Measurements from ENCODE around the gene NDRG3.

Gene NDRG3

GRCh38 chr20:36785308-36785707, 39.4 kb upstream of the NDRG3 start:
- H3K4me3 ChIP-seq (ENCODE audit: insufficient read length, low read depth), result no peak overlapping the region
- H3K27me3 ChIP-seq (ENCODE audit: insufficient read depth, insufficient read length), result no peaks in the 10 kb centered on the region
- H3K36me3 ChIP-seq (ENCODE audit: insufficient read depth, insufficient read length, low read length), result peaks cover 54% of the 10 kb centered on the region
- TF ChIP-seq YY1 (IDR thresholded peaks at IDR 0.05; ENCODE audit: insufficient read depth, insufficient read length) (no peak), ZNF274 (IDR thresholded peaks at IDR 0.05; ENCODE audit: low read depth, low read length) (no peak), SUZ12 (IDR thresholded peaks at IDR 0.05; ENCODE audit: extremely low read depth, insufficient read depth, insufficient read length) (no peak)
- no peaks in the 10 kb centered on the region for H3K4me1 ChIP-seq (ENCODE audit: insufficient read depth, insufficient read length)
- no peaks in the 10 kb centered on the region for H3K9me3 ChIP-seq (ENCODE audit: insufficient read depth, low read length)
- no peak for DNase-seq (ENCODE audit: low read depth, low spot score)
- H3K9ac ChIP-seq (ENCODE audit: insufficient read length, low read depth), result no peak overlapping the region

GRCh38 chr20:36784900-36785299, 39.0 kb upstream of the NDRG3 start:
- Histone ChIP-seq H3K4me3 (ENCODE audit: insufficient read length, low read depth) (no peak overlapping the region), H3K4me1 (ENCODE audit: insufficient read depth, insufficient read length) (no peaks in the 10 kb centered on the region), H3K27me3 (ENCODE audit: insufficient read depth, insufficient read length) (no peaks in the 10 kb centered on the region), H3K9ac (ENCODE audit: insufficient read length, low read depth) (no peak overlapping the region), H3K9me3 (ENCODE audit: insufficient read depth, low read length) (no peaks in the 10 kb centered on the region), H3K36me3 (ENCODE audit: insufficient read depth, insufficient read length, low read length) (peaks cover 54% of the 10 kb centered on the region)
- no peak for DNase-seq (ENCODE audit: low read depth, low spot score)
- TF ChIP-seq ZNF274 (IDR thresholded peaks at IDR 0.05; ENCODE audit: low read depth, low read length), result no peak
- no peak for TF ChIP-seq YY1 (IDR thresholded peaks at IDR 0.05; ENCODE audit: insufficient read depth, insufficient read length)
- TF ChIP-seq SUZ12 (IDR thresholded peaks at IDR 0.05; ENCODE audit: extremely low read depth, insufficient read depth, insufficient read length), result no peak

- Histone ChIP-seq H3K9ac (ENCODE audit: insufficient read length, low read depth) (no peak overlapping the region), H3K36me3 (ENCODE audit: insufficient read depth, insufficient read length, low read length) (peaks cover 54% of the 10 kb centered on the region), H3K9me3 (ENCODE audit: insufficient read depth, low read length) (no peaks in the 10 kb centered on the region), H3K4me3 (ENCODE audit: insufficient read length, low read depth) (no peak overlapping the region), H3K27me3 (ENCODE audit: insufficient read depth, insufficient read length) (no peaks in the 10 kb centered on the region), H3K4me1 (ENCODE audit: insufficient read depth, insufficient read length) (no peaks in the 10 kb centered on the region)
- TF ChIP-seq ZNF274 (IDR thresholded peaks at IDR 0.05; ENCODE audit: low read depth, low read length), result no peak
- no peak for TF ChIP-seq SUZ12 (IDR thresholded peaks at IDR 0.05; ENCODE audit: extremely low read depth, insufficient read depth, insufficient read length)
- TF ChIP-seq YY1 (IDR thresholded peaks at IDR 0.05; ENCODE audit: insufficient read depth, insufficient read length), result no peak
- DNase-seq (ENCODE audit: low read depth, low spot score), result no peak
These were observed 38.2 kb upstream of the NDRG3 start for GRCh38 chr20:36784116-36784515.

GRCh38 chr20:36779656-36780025, 33.8 kb upstream of the NDRG3 start:
- H3K9ac ChIP-seq (ENCODE audit: insufficient read length, low read depth), result no peak overlapping the region
- peaks cover 3% of the 10 kb centered on the region for H3K4me1 ChIP-seq (ENCODE audit: insufficient read depth, insufficient read length)
- peaks cover 21% of the 10 kb centered on the region for H3K36me3 ChIP-seq (ENCODE audit: insufficient read depth, insufficient read length, low read length)
- no peak overlapping the region for H3K4me3 ChIP-seq (ENCODE audit: insufficient read length, low read depth)
- no peaks in the 10 kb centered on the region for H3K27me3 ChIP-seq (ENCODE audit: insufficient read depth, insufficient read length)
- DNase-seq (ENCODE audit: low read depth, low spot score), result no peak
- TF ChIP-seq SUZ12 (IDR thresholded peaks at IDR 0.05; ENCODE audit: extremely low read depth, insufficient read depth, insufficient read length) (no peak), ZNF274 (IDR thresholded peaks at IDR 0.05; ENCODE audit: low read depth, low read length) (no peak), YY1 (IDR thresholded peaks at IDR 0.05; ENCODE audit: insufficient read depth, insufficient read length) (no peak)
- no peaks in the 10 kb centered on the region for H3K9me3 ChIP-seq (ENCODE audit: insufficient read depth, low read length)

GRCh38 chr20:36778831-36779655, 33.2 kb upstream of the NDRG3 start:
- peaks cover 3% of the 10 kb centered on the region for H3K4me1 ChIP-seq (ENCODE audit: insufficient read depth, insufficient read length)
- no peak for TF ChIP-seq ZNF274 (IDR thresholded peaks at IDR 0.05; ENCODE audit: low read depth, low read length)
- TF ChIP-seq YY1 (IDR thresholded peaks at IDR 0.05; ENCODE audit: insufficient read depth, insufficient read length), result no peak
- TF ChIP-seq SUZ12 (IDR thresholded peaks at IDR 0.05; ENCODE audit: extremely low read depth, insufficient read depth, insufficient read length), result no peak
- no peaks in the 10 kb centered on the region for H3K27me3 ChIP-seq (ENCODE audit: insufficient read depth, insufficient read length)
- peaks cover 15% of the 10 kb centered on the region for H3K36me3 ChIP-seq (ENCODE audit: insufficient read depth, insufficient read length, low read length)
- no peaks in the 10 kb centered on the region for H3K9me3 ChIP-seq (ENCODE audit: insufficient read depth, low read length)
- H3K4me3 ChIP-seq (ENCODE audit: insufficient read length, low read depth), result no peak overlapping the region
- no peak for DNase-seq (ENCODE audit: low read depth, low spot score)
- H3K9ac ChIP-seq (ENCODE audit: insufficient read length, low read depth), result no peak overlapping the region

GRCh38 chr20:36777576-36777975, 31.7 kb upstream of the NDRG3 start:
- Histone ChIP-seq H3K4me1 (ENCODE audit: insufficient read depth, insufficient read length) (peaks cover 3% of the 10 kb centered on the region), H3K27me3 (ENCODE audit: insufficient read depth, insufficient read length) (no peaks in the 10 kb centered on the region), H3K4me3 (ENCODE audit: insufficient read length, low read depth) (no peak overlapping the region), H3K36me3 (ENCODE audit: insufficient read depth, insufficient read length, low read length) (peaks cover under 1% of the 10 kb centered on the region), H3K9me3 (ENCODE audit: insufficient read depth, low read length) (no peaks in the 10 kb centered on the region), H3K9ac (ENCODE audit: insufficient read length, low read depth) (no peak overlapping the region)
- no peak for DNase-seq (ENCODE audit: low read depth, low spot score)
- no peak for TF ChIP-seq YY1 (IDR thresholded peaks at IDR 0.05; ENCODE audit: insufficient read depth, insufficient read length)
- no peak for TF ChIP-seq ZNF274 (IDR thresholded peaks at IDR 0.05; ENCODE audit: low read depth, low read length)
- TF ChIP-seq SUZ12 (IDR thresholded peaks at IDR 0.05; ENCODE audit: extremely low read depth, insufficient read depth, insufficient read length), result no peak

GRCh38 chr20:36777167-36777566, 31.3 kb upstream of the NDRG3 start:
- Histone ChIP-seq H3K9ac (ENCODE audit: insufficient read length, low read depth) (no peak overlapping the region), H3K27me3 (ENCODE audit: insufficient read depth, insufficient read length) (no peaks in the 10 kb centered on the region), H3K4me1 (ENCODE audit: insufficient read depth, insufficient read length) (peaks cover 3% of the 10 kb centered on the region), H3K9me3 (ENCODE audit: insufficient read depth, low read length) (no peaks in the 10 kb centered on the region), H3K36me3 (ENCODE audit: insufficient read depth, insufficient read length, low read length) (no peaks in the 10 kb centered on the region), H3K4me3 (ENCODE audit: insufficient read length, low read depth) (no peak overlapping the region)
- DNase-seq (ENCODE audit: low read depth, low spot score), result no peak
- no peak for TF ChIP-seq ZNF274 (IDR thresholded peaks at IDR 0.05; ENCODE audit: low read depth, low read length)

All from NT2/D1 (cell line).